ENCODE measurements around the gene CEP131.

Gene CEP131

DNA sequence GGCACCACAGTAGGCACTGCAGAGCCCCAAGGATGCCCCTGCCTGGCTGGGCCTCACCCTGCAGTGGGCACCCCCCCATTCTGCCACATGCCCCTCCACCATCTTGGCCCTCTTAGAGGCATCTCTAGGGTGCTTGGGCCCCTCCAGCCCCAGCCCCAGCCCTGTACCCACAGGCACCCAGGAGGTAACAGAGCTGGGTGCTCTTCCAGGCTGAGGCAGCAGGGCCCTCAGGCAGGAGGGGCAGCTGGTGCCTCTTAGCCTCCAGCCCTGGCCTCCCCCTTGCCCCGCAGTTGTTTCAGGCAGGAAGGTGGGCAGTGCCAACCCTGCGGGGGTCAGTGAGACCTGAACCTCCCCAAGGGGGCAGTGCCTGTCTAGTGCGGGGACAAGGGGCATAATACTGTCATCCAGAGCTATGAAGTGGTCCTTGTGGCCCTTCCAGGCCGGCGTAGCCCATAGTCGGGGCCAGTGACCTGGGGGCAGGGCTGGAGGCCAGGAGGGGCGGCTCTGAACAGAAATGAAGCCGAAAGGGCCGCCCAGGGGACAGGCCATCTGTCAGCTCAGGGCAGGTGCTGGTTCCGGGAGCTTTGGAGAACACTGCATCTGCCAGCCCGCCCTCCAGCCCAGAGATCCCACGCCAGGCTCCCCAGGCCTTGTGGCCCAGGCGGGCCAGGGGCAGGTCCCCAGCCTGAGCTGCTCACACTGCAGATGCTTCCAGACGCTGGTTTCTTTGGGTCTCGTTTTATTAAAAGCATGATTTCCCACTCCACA is 51.9 kb downstream of the CEP131 start:
- in situ Hi-C loops (cut with MboI; ENCODE audit: low sequenced_read_pairs) = no loop called here

DNA sequence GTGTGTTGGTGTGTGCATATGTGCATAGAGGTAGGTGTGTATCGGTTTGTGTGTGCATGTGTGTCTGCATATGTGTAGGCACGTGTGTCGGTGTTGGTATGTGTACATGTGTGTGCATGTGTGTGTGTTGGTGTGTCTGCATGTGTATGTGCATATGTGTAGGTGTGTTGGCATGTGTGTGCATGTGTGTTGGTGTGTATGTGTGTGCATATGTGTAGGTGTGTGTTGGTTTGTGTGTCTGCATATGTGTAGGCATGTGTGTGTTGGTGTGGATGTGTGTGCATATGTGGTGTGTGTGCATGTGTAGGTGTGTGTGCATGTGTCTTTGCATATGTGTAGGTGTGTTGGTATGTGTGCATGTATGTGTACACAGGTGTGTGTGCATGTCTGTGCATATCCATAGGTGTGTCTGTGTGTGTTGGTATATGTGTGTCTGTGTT is 52.9 kb downstream of the CEP131 start:
- in situ Hi-C loops (cut with MboI; ENCODE audit: low sequenced_read_pairs) = no loop called here

DNA sequence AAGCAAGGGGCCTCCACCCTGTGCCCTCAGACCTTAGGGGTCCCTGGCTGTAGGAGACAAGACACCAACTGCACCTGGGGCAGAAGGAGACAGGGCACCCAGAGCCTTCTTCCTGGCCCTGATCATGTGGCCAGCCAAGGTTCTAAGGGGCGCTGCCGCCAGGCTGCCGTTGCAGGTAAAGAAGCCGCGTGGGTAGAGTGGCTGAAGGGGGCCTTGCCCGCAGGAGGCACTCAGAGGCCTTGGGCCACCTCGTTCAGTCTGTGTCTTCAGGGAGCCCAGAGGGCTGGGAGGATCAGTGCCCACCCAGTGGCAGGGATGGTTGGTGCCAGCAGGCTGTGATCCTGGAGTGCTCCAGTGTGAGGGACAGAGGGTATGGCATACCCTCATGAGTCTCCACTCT is 55.1 kb downstream of the CEP131 start:
- in situ Hi-C loops (cut with MboI; ENCODE audit: low sequenced_read_pairs) = no loop called here

DNA sequence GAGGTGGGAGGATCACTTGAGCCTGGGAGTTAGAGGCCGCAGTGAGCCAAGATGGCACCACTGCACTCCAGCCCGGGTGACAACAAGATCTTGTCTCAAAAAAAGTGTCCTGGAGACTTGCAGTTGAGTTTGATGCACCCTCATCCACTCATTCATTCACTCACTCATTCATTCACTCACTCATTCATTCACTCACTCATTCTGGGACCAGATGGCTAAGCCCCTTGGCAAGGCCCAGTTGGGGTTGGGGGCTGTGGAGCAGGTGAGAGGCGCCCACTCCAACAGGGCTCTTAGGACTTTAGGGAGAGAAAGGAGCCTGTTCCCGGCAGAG is 55.6 kb downstream of the CEP131 start:
- in situ Hi-C loops (cut with MboI; ENCODE audit: low sequenced_read_pairs) = no loop called here

DNA sequence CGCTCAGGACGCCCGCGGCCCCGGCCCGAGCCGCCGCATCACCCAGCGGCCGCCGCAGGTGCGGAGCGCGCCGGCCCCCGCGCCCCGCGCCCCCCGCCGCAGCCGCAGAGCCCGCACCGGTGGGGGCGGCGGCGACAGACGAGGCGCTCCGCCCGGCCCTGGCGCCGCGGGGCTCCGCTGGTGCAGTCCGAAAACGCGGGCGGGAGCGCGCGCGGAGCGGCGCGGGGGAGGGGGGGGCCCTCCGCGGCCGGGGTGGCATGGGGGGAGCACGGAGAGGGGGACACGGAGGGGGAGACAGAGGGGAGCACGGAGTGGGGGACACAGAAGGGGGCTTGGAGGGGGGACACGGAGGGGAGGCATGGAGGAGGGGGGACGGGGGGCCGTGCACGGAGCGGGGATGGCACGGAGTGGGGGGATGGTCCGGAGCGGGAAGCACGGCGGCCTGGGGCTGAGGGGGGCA is 56.7 kb downstream of the CEP131 start, which contains the start of gene AATK:
Gene AATK (minus strand): TSS at position 189 of the 460 bp plus-strand sequence. CDS start 229 bp downstream, outside the sequence.
- in situ Hi-C loops (cut with MboI; ENCODE audit: low sequenced_read_pairs) = no loop called here

DNA sequence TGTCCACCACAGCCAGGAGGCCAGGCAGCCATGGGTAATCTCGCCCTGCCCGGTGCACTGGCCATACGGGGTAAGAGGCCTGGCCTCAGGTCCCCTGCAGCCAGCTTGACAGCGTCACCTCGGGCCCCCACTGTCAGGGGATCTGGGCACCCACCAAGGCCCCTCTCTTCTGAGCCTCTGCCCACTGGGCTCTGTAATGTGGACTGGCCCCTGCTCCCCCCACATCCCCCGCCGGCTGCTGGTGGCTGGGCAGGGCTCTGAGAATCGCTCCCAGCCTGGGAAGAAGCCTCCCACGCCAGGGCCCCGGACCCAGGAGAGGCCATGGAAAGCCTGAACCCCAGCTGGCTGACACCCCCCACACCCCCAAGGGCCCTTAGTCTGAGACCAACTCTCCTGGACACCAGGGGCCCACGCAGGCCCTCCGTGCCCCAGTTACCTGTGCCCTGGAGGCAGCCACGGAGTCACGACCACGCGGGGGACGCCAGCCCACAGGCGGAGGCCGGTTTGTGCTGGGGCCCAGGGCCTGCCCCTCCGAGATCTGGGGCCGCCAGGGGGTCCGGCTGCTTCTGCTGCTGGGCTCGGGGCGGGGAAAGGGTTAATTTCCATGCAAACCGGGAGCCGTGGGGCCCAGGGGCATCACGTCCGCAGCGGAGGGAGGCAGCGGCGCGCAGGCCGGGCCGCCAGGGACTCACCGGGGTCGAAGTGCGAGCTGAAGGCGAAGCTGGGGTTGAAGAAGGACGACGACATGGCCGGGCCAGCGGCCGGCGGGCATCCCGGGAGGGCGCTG is 57.3 kb downstream of the CEP131 start, which contains the start of gene PVALEF:
Gene PVALEF (plus strand): TSS at position 262 of the 787 bp plus-strand sequence. CDS start 15,720 bp downstream, outside the sequence.
- in situ Hi-C loops (cut with MboI; ENCODE audit: low sequenced_read_pairs) = no loop called here

- in situ Hi-C loops (cut with MboI; ENCODE audit: low sequenced_read_pairs) = no loop called here
Measured at GRCh38 chr17:81164371-81165245, 58.2 kb downstream of the CEP131 start.

DNA sequence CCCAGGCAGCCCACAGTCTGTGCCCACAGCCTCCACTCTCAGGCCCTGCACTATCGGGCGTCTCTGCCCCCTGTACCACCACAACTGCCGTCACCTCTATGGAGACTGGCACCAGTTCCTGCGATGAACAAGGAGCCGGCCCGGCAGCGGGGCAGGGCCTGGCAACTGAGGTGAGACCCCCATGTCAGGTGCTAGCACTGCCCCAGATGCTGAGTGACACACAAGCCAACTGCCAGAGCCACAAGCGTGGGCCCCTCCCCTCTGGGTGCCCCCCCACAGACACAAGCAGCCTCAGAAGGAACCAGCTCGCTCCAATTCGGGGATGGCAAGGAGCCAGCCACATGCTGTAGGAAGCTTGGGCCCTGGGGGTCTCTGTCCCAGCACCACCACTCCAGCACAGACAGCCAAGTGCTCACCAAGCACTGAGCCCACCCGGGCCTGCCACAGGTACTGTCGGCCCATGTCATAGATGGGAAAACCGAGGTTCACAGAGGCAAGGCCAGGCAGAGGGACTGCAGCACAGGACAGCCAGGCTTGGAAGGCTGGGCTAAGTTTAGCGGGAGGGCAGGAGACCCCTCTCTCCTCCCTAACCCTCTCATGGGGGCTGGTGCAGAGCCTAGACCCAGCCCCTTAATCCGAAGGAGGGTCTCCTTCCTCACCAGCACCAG is 58.9 kb downstream of the CEP131 start:
- in situ Hi-C loops (cut with MboI; ENCODE audit: low sequenced_read_pairs) = no loop called here

DNA sequence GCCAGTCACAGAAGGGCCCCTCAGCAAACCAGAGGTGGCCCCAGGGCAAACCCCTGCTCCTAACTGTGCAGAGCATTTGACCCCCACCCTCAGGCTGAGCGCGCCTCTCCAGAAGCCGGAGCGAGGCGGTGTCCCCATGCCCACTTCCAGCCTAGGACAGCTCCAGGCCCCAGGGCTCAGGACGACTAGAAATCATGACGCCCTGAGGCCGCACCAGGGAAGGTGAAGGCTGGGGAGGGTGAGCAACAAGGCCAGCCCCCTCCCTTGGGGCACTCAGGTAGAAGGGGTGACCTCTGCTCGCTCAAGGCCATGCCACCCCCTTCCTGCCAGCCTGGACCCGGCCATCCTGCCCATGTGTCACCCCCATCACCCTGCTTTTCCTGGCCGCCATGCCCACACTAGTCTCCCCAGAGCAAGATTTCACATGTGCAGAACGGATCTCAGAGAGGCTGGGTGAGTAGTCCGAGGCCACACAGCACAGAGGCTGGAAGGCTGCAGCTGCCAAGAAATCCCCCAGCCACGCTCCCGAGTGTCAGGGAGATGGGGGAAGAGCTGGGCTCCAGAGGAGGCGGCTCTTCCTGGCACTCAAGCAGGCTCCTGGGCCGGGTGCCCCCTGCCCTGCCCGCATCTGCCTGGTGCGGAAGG is 59.6 kb downstream of the CEP131 start:
- in situ Hi-C loops (cut with MboI; ENCODE audit: low sequenced_read_pairs) = no loop called here

- in situ Hi-C loops (cut with MboI; ENCODE audit: low sequenced_read_pairs) = no loop called here
Measured at GRCh38 chr17:81162491-81162890, 60.3 kb downstream of the CEP131 start.

GRCh38 chr17:81161972-81162371 is 60.8 kb downstream of the CEP131 start:
- in situ Hi-C loops (cut with MboI; ENCODE audit: low sequenced_read_pairs) = no loop called here

- in situ Hi-C loops (cut with MboI; ENCODE audit: low sequenced_read_pairs) = no loop called here
Measured at GRCh38 chr17:81161536-81161935, 61.2 kb downstream of the CEP131 start.

GRCh38 chr17:81160747-81161453 is 61.9 kb downstream of the CEP131 start:
- in situ Hi-C loops (cut with MboI; ENCODE audit: low sequenced_read_pairs) = no loop called here

GRCh38 chr17:81160306-81160705 is 62.5 kb downstream of the CEP131 start:
- in situ Hi-C loops (cut with MboI; ENCODE audit: low sequenced_read_pairs) = no loop called here

GRCh38 chr17:81159611-81160265 is 63.0 kb downstream of the CEP131 start:
- in situ Hi-C loops (cut with MboI; ENCODE audit: low sequenced_read_pairs) = no loop called here

GRCh38 chr17:81158688-81159590 is 63.8 kb downstream of the CEP131 start:
- in situ Hi-C loops (cut with MboI; ENCODE audit: low sequenced_read_pairs) = no loop called here

DNA sequence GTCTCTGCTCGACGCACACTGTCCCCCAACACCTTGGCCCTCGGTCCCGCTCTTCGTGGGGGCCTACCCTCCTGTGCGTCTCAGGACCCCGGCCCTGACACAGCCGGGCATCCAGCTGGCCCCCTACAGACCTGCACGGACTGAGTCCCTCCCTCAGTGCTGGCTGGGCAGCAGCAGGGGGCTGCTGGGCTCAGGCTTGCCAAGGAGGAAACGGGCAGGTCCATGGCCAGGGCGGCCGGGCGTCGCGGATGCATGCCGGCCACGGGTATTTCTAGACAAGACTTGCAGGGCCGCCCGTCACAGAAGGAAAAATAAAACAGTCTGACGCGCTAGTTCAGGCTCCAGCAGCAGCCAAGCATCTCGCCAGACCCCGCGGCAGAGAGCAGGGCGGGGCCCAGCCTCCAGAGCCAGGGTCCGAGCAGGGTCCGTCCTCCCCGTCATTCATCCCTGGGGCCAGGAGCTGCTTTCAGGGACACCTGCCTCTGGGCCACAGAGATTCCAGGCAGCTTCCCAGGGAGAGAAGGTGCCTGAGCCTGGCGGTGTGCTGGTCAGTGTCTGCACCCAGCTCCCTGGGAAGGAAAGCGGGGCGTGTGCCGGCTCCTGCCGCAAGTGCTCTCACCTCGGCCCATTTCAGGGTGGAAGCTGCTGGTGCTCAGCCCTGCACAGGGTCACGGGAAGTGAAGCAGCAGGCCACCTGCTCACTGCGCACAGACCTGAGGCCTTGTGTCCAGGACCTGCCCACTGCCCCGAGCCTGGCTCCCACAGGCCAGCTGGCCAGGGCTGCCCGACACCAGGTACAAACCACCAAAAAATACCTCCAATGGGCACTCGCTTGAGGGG is 64.7 kb downstream of the CEP131 start:
- in situ Hi-C loops (cut with MboI; ENCODE audit: low sequenced_read_pairs) = no loop called here
